Measurements from ENCODE around the gene KCTD1. TPM values are rescaled to one million over a fixed set of nuclear protein-coding genes. Genes with fewer than 3 reads are reported as not detected.
A peak's percentile ranks its signal among the peaks of the same experiment; 100 is the strongest.

KCTD1 gene
- total and polyA plus RNA-seq, 2 donors (not counting 1 experiment from before 2014, with no cell fraction given): 4.2 to 8.4 TPM

- Histone ChIP-seq H3K36me3 (ENCODE audit: control insufficient read depth, insufficient read depth, low read length) (no peaks in the 10 kb centered on the region), H3K79me2 (ENCODE audit: control insufficient read depth, insufficient read depth, low read length) (no peaks in the 10 kb centered on the region), H3K9me3 (ENCODE audit: control insufficient read depth, insufficient read depth, low read depth, low read length) (no peaks in the 10 kb centered on the region), H3K27ac (ENCODE audit: insufficient read depth, low read length) (peak overlapping the region; percentile 4), H3K4me2 (ENCODE audit: extremely low read depth, insufficient read depth, low read length) (peak overlapping the region; percentile 11), H4K20me1 (ENCODE audit: control insufficient read depth, extremely low read depth, insufficient read depth, low read length) (no peaks in the 10 kb centered on the region), H3K4me3 (replicated peaks in 1 of 4; ENCODE audit: control extremely low read depth in 1 of 4, insufficient read depth in 1 of 4, low read depth in 3 of 4, low read length in 4 of 4) (no peak overlapping the region), H3K9ac (ENCODE audit: insufficient read depth, low read length) (no peak overlapping the region), H2AFZ (ENCODE audit: low read length) (peak overlapping the region; percentile 35), H3K27me3 (ENCODE audit: control insufficient read depth, insufficient read depth, low read length) (no peaks in the 10 kb centered on the region), H3K4me1 (ENCODE audit: control insufficient read depth, extremely low read depth, insufficient read depth, low read length) (peaks cover 11% of the 10 kb centered on the region)
- TF ChIP-seq CTCF (conservative IDR thresholded peaks at IDR 0.05 in 1 of 2, IDR thresholded peaks at IDR 0.05 in 1 of 2; ENCODE audit: low read depth in 1 of 2, low read length in 2 of 2): no peak
- no peak for TF ChIP-seq EZH2 (IDR thresholded peaks at IDR 0.05; ENCODE audit: low read length, missing control alignments)
- peak in 1 of 2 donors; percentile 50 for DNase-seq (ENCODE audit: low read depth in 2 of 2)
Observed at GRCh38 chr18:26479681-26480079, 68.7 kb downstream of the KCTD1 start.

DNA sequence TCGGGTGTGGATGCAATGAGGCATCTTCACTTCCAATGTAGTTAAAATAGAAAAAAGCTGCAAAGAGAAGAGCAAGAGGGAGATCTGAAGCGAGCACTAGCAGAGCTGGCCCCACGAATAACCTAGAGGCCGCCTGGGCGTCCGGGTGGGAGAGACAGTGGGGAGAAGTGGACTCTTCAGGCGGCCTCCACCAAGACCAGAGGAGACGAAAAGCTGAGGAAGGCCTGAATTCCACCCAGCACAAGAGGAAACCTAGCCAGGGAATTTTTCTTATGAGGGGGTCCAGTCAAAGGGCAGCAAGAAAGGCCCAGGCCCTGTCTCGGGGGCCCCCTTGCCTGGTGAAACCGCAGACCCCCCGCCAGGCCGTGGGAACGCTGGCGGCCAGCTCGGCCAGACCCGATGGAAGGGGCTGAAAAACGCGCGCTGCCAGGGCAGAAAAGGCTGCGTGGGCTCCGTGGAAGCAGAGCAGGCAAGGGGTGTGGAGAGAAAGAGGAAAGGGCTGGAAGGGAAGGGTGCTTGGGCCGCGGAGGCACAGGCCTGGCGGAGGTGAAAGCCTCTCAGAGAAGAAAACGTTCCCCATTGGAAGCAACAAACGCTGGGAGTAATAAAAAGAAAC lies 69.2 kb downstream of the KCTD1 start:
- Histone ChIP-seq H3K27ac (ENCODE audit: insufficient read depth, low read length) (peak overlapping the region; percentile 4), H3K4me3 (replicated peaks in 1 of 4; ENCODE audit: control extremely low read depth in 1 of 4, insufficient read depth in 1 of 4, low read depth in 3 of 4, low read length in 4 of 4) (no peak overlapping the region)
- TF ChIP-seq EZH2 (IDR thresholded peaks at IDR 0.05; ENCODE audit: low read length, missing control alignments) (no peak), CTCF (conservative IDR thresholded peaks at IDR 0.05 in 1 of 2, IDR thresholded peaks at IDR 0.05 in 1 of 2; ENCODE audit: low read depth in 1 of 2, low read length in 2 of 2) (no peak)

DNA sequence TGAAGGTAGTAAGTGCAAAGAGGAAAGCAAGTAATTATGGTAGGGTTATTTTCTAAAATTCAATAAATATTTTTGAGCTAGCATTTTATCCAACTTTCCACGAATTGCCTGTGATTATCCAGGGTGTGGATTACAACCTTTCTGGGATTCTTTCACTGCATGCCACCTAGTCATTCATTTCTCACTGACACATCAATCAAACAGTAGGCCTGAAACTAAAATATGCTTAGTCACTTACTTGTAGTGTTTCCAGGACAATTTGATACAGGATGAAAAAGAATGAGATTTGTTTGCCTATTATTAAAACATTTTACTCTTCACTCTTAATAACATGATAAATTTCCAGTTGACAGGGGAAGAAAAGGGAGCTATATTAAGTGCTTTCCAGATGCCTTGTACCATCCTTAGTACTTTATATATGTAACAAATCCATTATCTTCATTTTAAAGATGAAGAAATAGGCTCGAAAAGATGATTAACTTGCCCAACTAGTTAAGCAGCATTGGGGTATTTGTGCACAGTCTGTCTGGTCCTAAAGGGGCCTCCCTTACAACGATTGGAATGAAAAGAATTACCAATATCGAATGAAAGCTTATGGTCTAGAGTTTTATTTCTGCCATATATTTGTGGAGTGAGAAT lies 70.4 kb downstream of the KCTD1 start:
- Histone ChIP-seq H3K4me2 (ENCODE audit: extremely low read depth, insufficient read depth, low read length) (no peak overlapping the region), H3K4me3 (replicated peaks in 1 of 4; ENCODE audit: control extremely low read depth in 1 of 4, insufficient read depth in 1 of 4, low read depth in 3 of 4, low read length in 4 of 4) (no peak overlapping the region), H3K27ac (ENCODE audit: insufficient read depth, low read length) (no peak overlapping the region), H3K4me1 (ENCODE audit: control insufficient read depth, extremely low read depth, insufficient read depth, low read length) (peaks cover 11% of the 10 kb centered on the region), H2AFZ (ENCODE audit: low read length) (no peak overlapping the region), H3K27me3 (ENCODE audit: control insufficient read depth, insufficient read depth, low read length) (no peaks in the 10 kb centered on the region), H3K9me3 (ENCODE audit: control insufficient read depth, insufficient read depth, low read depth, low read length) (no peaks in the 10 kb centered on the region), H3K79me2 (ENCODE audit: control insufficient read depth, insufficient read depth, low read length) (no peaks in the 10 kb centered on the region), H4K20me1 (ENCODE audit: control insufficient read depth, extremely low read depth, insufficient read depth, low read length) (no peaks in the 10 kb centered on the region), H3K36me3 (ENCODE audit: control insufficient read depth, insufficient read depth, low read length) (no peaks in the 10 kb centered on the region), H3K9ac (ENCODE audit: insufficient read depth, low read length) (no peak overlapping the region)
- no peak for DNase-seq (ENCODE audit: low read depth in 2 of 2)
- no peak for TF ChIP-seq CTCF (conservative IDR thresholded peaks at IDR 0.05 in 1 of 2, IDR thresholded peaks at IDR 0.05 in 1 of 2; ENCODE audit: low read depth in 1 of 2, low read length in 2 of 2)
- no peak for TF ChIP-seq EZH2 (IDR thresholded peaks at IDR 0.05; ENCODE audit: low read length, missing control alignments)

More for the DNA sequence above, 69.2 kb downstream of the KCTD1 start:
- Histone ChIP-seq H4K20me1 (ENCODE audit: control insufficient read depth, extremely low read depth, insufficient read depth, low read length) (no peaks in the 10 kb centered on the region), H3K36me3 (ENCODE audit: control insufficient read depth, insufficient read depth, low read length) (no peaks in the 10 kb centered on the region), H3K9me3 (ENCODE audit: control insufficient read depth, insufficient read depth, low read depth, low read length) (no peaks in the 10 kb centered on the region), H3K27me3 (ENCODE audit: control insufficient read depth, insufficient read depth, low read length) (no peaks in the 10 kb centered on the region), H3K4me2 (ENCODE audit: extremely low read depth, insufficient read depth, low read length) (no peak overlapping the region), H3K79me2 (ENCODE audit: control insufficient read depth, insufficient read depth, low read length) (no peaks in the 10 kb centered on the region), H3K9ac (ENCODE audit: insufficient read depth, low read length) (no peak overlapping the region), H2AFZ (ENCODE audit: low read length) (peak overlapping the region; percentile 35), H3K4me1 (ENCODE audit: control insufficient read depth, extremely low read depth, insufficient read depth, low read length) (peaks cover 11% of the 10 kb centered on the region)
- DNase-seq (ENCODE audit: low read depth in 2 of 2): no peak

Data from fibroblast of lung (primary cell).